C1 segment of cervical spinal cord (tissue), 14 donors: ENCODE data around the gene RASSF1.

Experiments
- DNase-seq, 14 donors: peaks; one replicate each; lab custom pipeline; 2025; lab: John Stamatoyannopoulos, UW

Gene RASSF1

GRCh38 chr3:50369012-50369670 lies 28.5 kb upstream of the RASSF1 start:
- DNase-seq, result no peak

- no peak for DNase-seq
Observed at GRCh38 chr3:50365842-50366220, 25.2 kb upstream of the RASSF1 start.

GRCh38 chr3:50365080-50365841 lies 24.6 kb upstream of the RASSF1 start:
- DNase-seq, result peak in 11 of 14 donors; percentile 6 to 64 (median 33)

GRCh38 chr3:50364573-50365079 lies 24.0 kb upstream of the RASSF1 start:
- DNase-seq, result no peak

GRCh38 chr3:50359760-50360110 lies 19.1 kb upstream of the RASSF1 start:
- no peak for DNase-seq

GRCh38 chr3:50358911-50359759 lies 18.5 kb upstream of the RASSF1 start, which contains the start of gene TMEM115:
TSS of gene TMEM115 (minus strand) at chr3:50359521. CDS start at chr3:50359063, 458 bp downstream.
- DNase-seq, result peak; percentile 58 to 100 (median 97)

GRCh38 chr3:50358355-50358910 lies 17.8 kb upstream of the RASSF1 start:
- no peak for DNase-seq

GRCh38 chr3:50357481-50357880 lies 16.8 kb upstream of the RASSF1 start:
- DNase-seq, result no peak

- no peak for DNase-seq
Observed at GRCh38 chr3:50356553-50356952, 15.9 kb upstream of the RASSF1 start.

- DNase-seq, result no peak
Observed at GRCh38 chr3:50355829-50356552, 15.4 kb upstream of the RASSF1 start.

- DNase-seq, result no peak
Observed at GRCh38 chr3:50354850-50355249, 14.2 kb upstream of the RASSF1 start.

- DNase-seq, result no peak
Observed at GRCh38 chr3:50354186-50354764, 13.6 kb upstream of the RASSF1 start.

GRCh38 chr3:50353245-50354004 lies 12.8 kb upstream of the RASSF1 start:
- no peak for DNase-seq

GRCh38 chr3:50352781-50353180 lies 12.1 kb upstream of the RASSF1 start:
- DNase-seq, result no peak

GRCh38 chr3:50351323-50351697 lies 10.7 kb upstream of the RASSF1 start:
- DNase-seq, result no peak

- DNase-seq, result peak; percentile 66 to 99 (median 97)
Observed at GRCh38 chr3:50350527-50351322, 10.1 kb upstream of the RASSF1 start, which contains the start of the genes CYB561D2 and NPRL2. TSS of gene CYB561D2 (plus strand) at chr3:50350862. CDS start at chr3:50351434, 572 bp downstream. TSS of gene NPRL2 (minus strand) at chr3:50350775. CDS start at chr3:50350652, 123 bp downstream.

GRCh38 chr3:50350213-50350526 lies 9.5 kb upstream of the RASSF1 start:
- no peak for DNase-seq

GRCh38 chr3:50347187-50347813 lies 6.7 kb upstream of the RASSF1 start:
- DNase-seq, result peak in 10 of 14 donors; percentile 12 to 68 (median 21)
